ENCODE data around the gene TP53I13.
"Not testable (repeated sequence)": the region's sequence is repeated elsewhere in the genome, so short reads cannot be mapped to it uniquely, and the experiment has no call there.

TP53I13 gene

GRCh38 chr17:29568331-29569244, at the start of gene TP53I13:
TSS of gene TP53I13 (plus strand) at chr17:29568701. CDS start at chr17:29568759, 58 bp downstream.
- peak; percentile 87 to 94 for DNase-seq

- DNase-seq, result no peak
These were observed 43.8 kb upstream of the TP53I13 start for GRCh38 chr17:29524692-29525091.

GRCh38 chr17:29526322-29526721, 42.2 kb upstream of the TP53I13 start:
- no peak for DNase-seq

GRCh38 chr17:29533976-29534375, 34.5 kb upstream of the TP53I13 start:
- DNase-seq, result no peak

- DNase-seq, result no peak
These were observed 24.4 kb upstream of the TP53I13 start for GRCh38 chr17:29544066-29544465.

GRCh38 chr17:29546085-29546484, 22.4 kb upstream of the TP53I13 start:
- DNase-seq, result no peak

GRCh38 chr17:29546830-29547229, 21.7 kb upstream of the TP53I13 start:
- no peak for DNase-seq

- peak in 1 of 2 donors; percentile 14 for DNase-seq
These were observed 19.2 kb upstream of the TP53I13 start for GRCh38 chr17:29549177-29549923.

GRCh38 chr17:29555840-29556239, 12.7 kb upstream of the TP53I13 start:
- no peak for DNase-seq

- no peak for DNase-seq
These were observed 11.3 kb upstream of the TP53I13 start for GRCh38 chr17:29557085-29557738.

GRCh38 chr17:29557739-29558116, 10.8 kb upstream of the TP53I13 start:
- DNase-seq, result no peak

- not testable (repeated sequence) for DNase-seq
These were observed 10.4 kb upstream of the TP53I13 start for GRCh38 chr17:29558139-29558538.

- DNase-seq, result no peak
These were observed 8.9 kb upstream of the TP53I13 start for GRCh38 chr17:29559640-29560039.

GRCh38 chr17:29560316-29560715, 8.2 kb upstream of the TP53I13 start:
- no peak for DNase-seq

GRCh38 chr17:29561554-29562517, 6.7 kb upstream of the TP53I13 start:
- DNase-seq, result peak in 1 of 2 donors; percentile 54

GRCh38 chr17:29562615-29563014, 5.9 kb upstream of the TP53I13 start:
- DNase-seq, result no peak

GRCh38 chr17:29563816-29564215, 4.7 kb upstream of the TP53I13 start:
- peak; percentile 24 for DNase-seq

GRCh38 chr17:29565643-29566472, 2.6 kb upstream of the TP53I13 start:
- DNase-seq, result peak; percentile 44 to 64

- peak; percentile 25 to 64 for DNase-seq
These were observed 1.8 kb upstream of the TP53I13 start, which contains the start of gene ABHD15 for GRCh38 chr17:29566473-29567303. TSS of gene ABHD15 (minus strand) at chr17:29567037. CDS start at chr17:29566966, 71 bp downstream.

GRCh38 chr17:29567304-29567553, 1.3 kb upstream of the TP53I13 start:
- DNase-seq, result no peak

All from CD4-positive, alpha-beta T cell treated with Interferon alpha-2 for 1 hour (primary cell).